HG03520 (cell line): ENCODE results near the gene TBX18.

Source experiments
- ATAC-seq: cut with Tn5 transposase; IDR thresholded peaks from one replicate; pipeline ENCODE4 v1.9.1; 2021; ENCODE audit warnings: mild to moderate bottlenecking, moderate library complexity; ENCODE audit not compliant: unreplicated experiment

TBX18 gene

GRCh38 chr6:84681693-84682326 is 82.6 kb downstream of the TBX18 start:
- ATAC-seq = no peak

GRCh38 chr6:84675651-84676050 is 88.7 kb downstream of the TBX18 start:
- no peak for ATAC-seq

GRCh38 chr6:84674395-84674794 is 90.0 kb downstream of the TBX18 start:
- ATAC-seq = no peak

- ATAC-seq = no peak
Measured at GRCh38 chr6:84671183-84671582, 93.2 kb downstream of the TBX18 start.

GRCh38 chr6:84669945-84670344 is 94.5 kb downstream of the TBX18 start:
- ATAC-seq = no peak

- ATAC-seq = no peak
Measured at GRCh38 chr6:84667252-84668213, 96.9 kb downstream of the TBX18 start.

GRCh38 chr6:84665401-84665800 is 99.0 kb downstream of the TBX18 start:
- ATAC-seq = no peak

- no peak for ATAC-seq
Measured at GRCh38 chr6:84663866-84664265, 100.5 kb downstream of the TBX18 start.

- ATAC-seq = no peak
Measured at GRCh38 chr6:84657486-84657885, 106.9 kb downstream of the TBX18 start.

GRCh38 chr6:84657025-84657424 is 107.4 kb downstream of the TBX18 start:
- ATAC-seq = no peak

- no peak for ATAC-seq
Measured at GRCh38 chr6:84653027-84653551, 111.3 kb downstream of the TBX18 start.

- ATAC-seq = no peak
Measured at GRCh38 chr6:84652356-84653026, 111.9 kb downstream of the TBX18 start.

GRCh38 chr6:84651583-84651982 is 112.8 kb downstream of the TBX18 start:
- ATAC-seq = no peak

GRCh38 chr6:84648444-84648843 is 116.0 kb downstream of the TBX18 start:
- ATAC-seq = no peak

GRCh38 chr6:84645563-84646266 is 118.7 kb downstream of the TBX18 start:
- no peak for ATAC-seq

- ATAC-seq = no peak
Measured at GRCh38 chr6:84645000-84645399, 119.4 kb downstream of the TBX18 start.

GRCh38 chr6:84643778-84644177 is 120.6 kb downstream of the TBX18 start:
- no peak for ATAC-seq

- ATAC-seq = no peak
Measured at GRCh38 chr6:84641076-84641475, 123.3 kb downstream of the TBX18 start.

- no peak for ATAC-seq
Measured at GRCh38 chr6:84639396-84639795, 125.0 kb downstream of the TBX18 start.

GRCh38 chr6:84638286-84638685 is 126.1 kb downstream of the TBX18 start:
- ATAC-seq = no peak
